ENCODE measurements around the gene DNAH3.

GRCh38 chr16:21033264-21033663 lies 117.4 kb downstream of the DNAH3 start:
- TF ChIP-seq CTCF (IDR thresholded peaks at IDR 0.05) (no peak), POLR2AphosphoS5 (IDR thresholded peaks at IDR 0.05) (no peak)
